Hepatocyte (in vitro differentiated cells): Measurements from ENCODE around the gene PARD3B. TPM values are rescaled to one million over a fixed set of nuclear protein-coding genes. Genes with fewer than 3 reads are reported as not detected.

Source experiments
- DNase-seq: peaks from one replicate; pipeline ENCODE4 v3.0.0-alpha.2; 2016; ENCODE audit warnings: low spot score
- H2AFZ ChIP-seq: fragments of 200-600 bp; sonication (generic); 2 replicates; pipeline ENCODE4 v1.6.0; 2016; ENCODE audit warnings: antibody characterized with exemption, mild to moderate bottlenecking
- H3K27ac ChIP-seq: fragments of 200-600 bp; sonication (generic); 2 replicates; pipeline ENCODE4 v1.5.1; 2016; ENCODE audit warnings: mild to moderate bottlenecking
- H3K27me3 ChIP-seq: fragments of 200-600 bp; sonication (generic); 2 replicates; pipeline ENCODE4 v1.6.1; 2016
- H3K36me3 ChIP-seq: fragments of 200-600 bp; sonication (generic); replicated peaks from 2 replicates; pipeline ENCODE4 v1.5.1; 2016; ENCODE audit warnings: low read depth; ENCODE audit not compliant: insufficient read depth
- H3K4me1 ChIP-seq: fragments of 200-600 bp; sonication (generic); 2 replicates; pipeline ENCODE4 v1.5.1; 2016; ENCODE audit warnings: mild to moderate bottlenecking, moderate library complexity; ENCODE audit not compliant: insufficient read depth
- H3K4me2 ChIP-seq: fragments of 200-600 bp; sonication (generic); 2 replicates; pipeline ENCODE4 v1.6.0; 2016
- H3K4me3 ChIP-seq: fragments of 200-600 bp; sonication (generic); 2 replicates; pipeline ENCODE4 v1.5.1; 2016; ENCODE audit warnings: mild to moderate bottlenecking
- H3K79me2 ChIP-seq: fragments of 200-600 bp; sonication (generic); 2 replicates; pipeline ENCODE4 v1.6.0; 2017; ENCODE audit warnings: mild to moderate bottlenecking
- H3K9me2 ChIP-seq: fragments of 200-600 bp; sonication (generic); replicated peaks from 2 replicates; pipeline ENCODE4 v1.6.0; 2017; ENCODE audit warnings: mild to moderate bottlenecking; ENCODE audit not compliant: insufficient read depth
- H3K9me3 ChIP-seq: fragments of 200-600 bp; sonication (generic); 2 replicates; pipeline ENCODE4 v1.5.1; 2016; ENCODE audit warnings: low read depth, mild to moderate bottlenecking
- H4K20me1 ChIP-seq: fragments of 200-600 bp; sonication (generic); 2 replicates; pipeline ENCODE4 v1.6.0; 2016; ENCODE audit warnings: mild to moderate bottlenecking; ENCODE audit not compliant: insufficient read depth, poor library complexity, severe bottlenecking
- CTCF ChIP-seq: fragments of 200-600 bp; sonication (generic); IDR thresholded peaks from 2 replicates; pipeline ENCODE4 v1.5.1; 2016; ENCODE audit warnings: antibody characterized with exemption, mild to moderate bottlenecking; ENCODE audit not compliant: poor library complexity
- EZH2 ChIP-seq: fragments of 200-600 bp; sonication (generic); IDR thresholded peaks from 2 replicates; pipeline ENCODE4 v1.6.1; 2016; ENCODE audit warnings: antibody characterized with exemption, mild to moderate bottlenecking, borderline replicate concordance
- EZH2phosphoT487 ChIP-seq: fragments of 200-600 bp; sonication (generic); IDR thresholded peaks from one replicate; pipeline ENCODE4 v1.6.1; 2018; ENCODE audit warnings: antibody characterized with exemption, mild to moderate bottlenecking, low read depth, moderate library complexity; ENCODE audit not compliant: unreplicated experiment, severe bottlenecking
- WGBS: methylation state at CpG from one replicate; pipeline ENCODE4 v1.1.6; 2016; ENCODE audit warnings: low lambda C conversion rate; ENCODE audit errors: missing lambda C conversion rate; 5-methylcytosine and 5-hydroxymethylcytosine counted together
- polyA plus RNA-seq: library from polyadenylated mRNA; unstranded; fragments of >200 nt; fragmentation: Nextera tagmentation; extraction: Ambion mirVana; gene quantifications from 2 replicates; pipeline ENCODE4 v1.2.1, GENCODE V29; 2016
- total RNA-seq: library from RNA; depleted of rRNA; stranded (reverse); fragments of >200 nt; gene quantifications from 2 replicates; pipeline ENCODE4 v1.2.3, GENCODE V29; 2014

Gene PARD3B
- total and polyA plus RNA-seq, 2 experiments from 2014 or later: 11.5 to 21.7 TPM

- no peak for DNase-seq
- Histone ChIP-seq H4K20me1 (no peaks in the 10 kb centered on the region), H3K27ac (no peak overlapping the region), H3K27me3 (no peaks in the 10 kb centered on the region), H3K79me2 (peaks cover 19% of the 10 kb centered on the region), H2AFZ (no peak overlapping the region), H3K9me3 (no peaks in the 10 kb centered on the region), H3K4me3 (no peak overlapping the region), H3K4me2 (no peak overlapping the region), H3K4me1 (no peaks in the 10 kb centered on the region), H3K9me2 (no peaks in the 10 kb centered on the region), H3K36me3 (no peaks in the 10 kb centered on the region)
- 67% methylated on average over 1 of the region's 1 CpG for WGBS
- TF ChIP-seq CTCF (no peak), EZH2 (no peak), EZH2phosphoT487 (no peak)
These were observed 109.4 kb downstream of the PARD3B start for GRCh38 chr2:204654669-204655068.

- Histone ChIP-seq H2AFZ (no peak overlapping the region), H3K9me2 (no peaks in the 10 kb centered on the region), H3K9me3 (no peaks in the 10 kb centered on the region), H3K4me3 (no peak overlapping the region), H3K36me3 (no peaks in the 10 kb centered on the region), H3K27me3 (no peaks in the 10 kb centered on the region), H3K4me1 (no peaks in the 10 kb centered on the region), H3K79me2 (peaks cover 19% of the 10 kb centered on the region), H3K27ac (no peak overlapping the region), H4K20me1 (no peaks in the 10 kb centered on the region), H3K4me2 (no peak overlapping the region)
- no peak for TF ChIP-seq EZH2
- TF ChIP-seq EZH2phosphoT487: no peak
- no peak for TF ChIP-seq CTCF
- 92% methylated on average over 2 of the region's 2 CpGs for WGBS
- DNase-seq: no peak
These were observed 109.8 kb downstream of the PARD3B start for GRCh38 chr2:204655101-204655500.

- WGBS: 91% methylated on average over 3 of the region's 3 CpGs
- TF ChIP-seq EZH2phosphoT487: no peak
- TF ChIP-seq EZH2: no peak
- TF ChIP-seq CTCF: no peak
These were observed 110.4 kb downstream of the PARD3B start for GRCh38 chr2:204655626-204656025.

GRCh38 chr2:204657024-204657423, 111.7 kb downstream of the PARD3B start:
- TF ChIP-seq EZH2phosphoT487 (no peak), EZH2 (no peak), CTCF (no peak)
- H3K27me3 ChIP-seq: no peaks in the 10 kb centered on the region
- no peaks in the 10 kb centered on the region for H3K9me2 ChIP-seq
- H3K27ac ChIP-seq: no peak overlapping the region
- H3K9me3 ChIP-seq: no peaks in the 10 kb centered on the region
- no peak overlapping the region for H2AFZ ChIP-seq
- H3K4me1 ChIP-seq: no peaks in the 10 kb centered on the region
- no peak overlapping the region for H3K4me3 ChIP-seq
- H4K20me1 ChIP-seq: no peaks in the 10 kb centered on the region
- H3K79me2 ChIP-seq: peaks cover 21% of the 10 kb centered on the region
- H3K4me2 ChIP-seq: no peak overlapping the region
- no peaks in the 10 kb centered on the region for H3K36me3 ChIP-seq
- DNase-seq: no peak
- 83% methylated on average over 1 of the region's 1 CpG for WGBS

More at GRCh38 chr2:204655626-204656025, 110.4 kb downstream of the PARD3B start:
- Histone ChIP-seq H3K9me3 (no peaks in the 10 kb centered on the region), H3K4me2 (no peak overlapping the region), H2AFZ (no peak overlapping the region), H3K9me2 (no peaks in the 10 kb centered on the region), H3K36me3 (no peaks in the 10 kb centered on the region), H3K79me2 (peaks cover 16% of the 10 kb centered on the region), H3K27me3 (no peaks in the 10 kb centered on the region), H3K4me1 (no peaks in the 10 kb centered on the region), H3K4me3 (no peak overlapping the region), H3K27ac (no peak overlapping the region), H4K20me1 (no peaks in the 10 kb centered on the region)
- DNase-seq: no peak
